PC-3 (cell line): ENCODE data around the gene BLACAT1. TPM values are rescaled to one million over a fixed set of nuclear protein-coding genes. Genes with fewer than 3 reads are reported as not detected.

Experiments used
- ATAC-seq: fragments of 200-7000 bp; cut with Tn5 transposase; 2 replicates; pipeline ENCODE4 v1.9.1; 2020; ENCODE audit warnings: mild to moderate bottlenecking, moderate library complexity
- BruUV-seq: library from RNA; stranded (reverse); fragments of 400-500 nt; replicated peaks from 2 replicates; lab custom pipeline; 2021; lab: Mats Ljungman, UMichigan
- CTCF ChIA-PET: fragments of 300-600 bp; sonication (Branson Sonifier 250); formaldehyde crosslinking; loops from one replicate; lab custom pipeline; 2022; ENCODE audit warnings: antibody characterized with exemption; lab: Charles Lee
- POLR2A ChIA-PET: fragments of 300-600 bp; sonication (Branson Sonifier 250); formaldehyde crosslinking; loops from one replicate; lab custom pipeline; 2022; ENCODE audit warnings: antibody characterized with exemption; ENCODE audit not compliant: unreplicated experiment; lab: Charles Lee
- DNase-seq: peaks from one replicate; pipeline ENCODE4 v3.0.0-alpha.2; 2015
- H2AFZ ChIP-seq: fragments of 300-600 bp; sonication (generic); 2 replicates; pipeline ENCODE4 v1.6.0; 2016; ENCODE audit warnings: antibody characterized with exemption, low read length
- H3F3A ChIP-seq: fragments of 300-600 bp; sonication (generic); one replicate; pipeline ENCODE4 v1.6.0; 2017; ENCODE audit warnings: antibody characterized with exemption, low read length, control low read depth, mild to moderate bottlenecking; ENCODE audit not compliant: unreplicated experiment
- H3K27ac ChIP-seq: fragments of 300-600 bp; sonication (generic); 2 replicates; pipeline ENCODE4 v1.5.1; 2016; ENCODE audit warnings: mild to moderate bottlenecking, low read length
- H3K27me3 ChIP-seq: fragments of 300-600 bp; sonication (generic); 2 replicates; pipeline ENCODE4 v1.6.1; 2016; ENCODE audit warnings: low read length, mixed read lengths
- H3K36me3 ChIP-seq: fragments of 300-600 bp; sonication (generic); 2 replicates; pipeline ENCODE4 v1.6.1; 2016; ENCODE audit warnings: low read depth, mixed run types, low read length, mixed read lengths
- H3K4me1 ChIP-seq: fragments of 300-600 bp; sonication (generic); 2 replicates; pipeline ENCODE4 v1.5.1; 2016; ENCODE audit warnings: low read length; ENCODE audit not compliant: insufficient read depth
- H3K4me2 ChIP-seq: fragments of 300-600 bp; sonication (generic); 2 replicates; pipeline ENCODE4 v1.6.0; 2016; ENCODE audit warnings: low read length
- H3K4me3 ChIP-seq: fragments of 300-600 bp; sonication (generic); 2 replicates; pipeline ENCODE4 v1.5.1; 2016; ENCODE audit warnings: mild to moderate bottlenecking, low read length, mixed read lengths
- H3K79me2 ChIP-seq: fragments of 300-600 bp; sonication (generic); 2 replicates; pipeline ENCODE4 v1.6.1; 2017; ENCODE audit warnings: low read length, mixed read lengths
- H3K9ac ChIP-seq: fragments of 300-600 bp; sonication (generic); 2 replicates; pipeline ENCODE4 v1.6.0; 2016; ENCODE audit warnings: mild to moderate bottlenecking, low read length
- H3K9me2 ChIP-seq: fragments of 300-600 bp; sonication (generic); replicated peaks from 2 replicates; pipeline ENCODE4 v1.6.1; 2016; ENCODE audit warnings: mixed run types, low read length, mixed read lengths
- H3K9me3 ChIP-seq: fragments of 300-600 bp; sonication (generic); 2 replicates; pipeline ENCODE4 v1.6.1; 2016; ENCODE audit warnings: low read length, mixed read lengths
- H4K20me1 ChIP-seq: fragments of 300-600 bp; sonication (generic); 2 replicates; pipeline ENCODE4 v1.6.1; 2016; ENCODE audit warnings: low read length, mixed read lengths
- CTCF ChIP-seq: fragments of 300-600 bp; sonication (generic); conservative IDR thresholded peaks from 2 replicates; pipeline ENCODE4 v1.5.1; 2017; ENCODE audit warnings: antibody characterized with exemption, low read depth, mild to moderate bottlenecking, low read length
- EZH2 ChIP-seq: fragments of 300-600 bp; sonication (generic); IDR thresholded peaks from one replicate; pipeline ENCODE4 v1.6.1; 2017; ENCODE audit warnings: antibody characterized with exemption, mild to moderate bottlenecking, low read length; ENCODE audit not compliant: unreplicated experiment
- EZH2phosphoT487 ChIP-seq: fragments of 300-600 bp; sonication (generic); IDR thresholded peaks from 2 replicates; pipeline ENCODE4 v1.6.1; 2018; ENCODE audit warnings: mild to moderate bottlenecking, antibody characterized with exemption, low read length, borderline replicate concordance
- intact Hi-C: fragments of 100-400 bp; cut with micrococcal nuclease; formaldehyde crosslinking; loops from 2 replicates; pipeline ENCODE4 v1.9.0; 2023
- total RNA-seq: library from RNA; depleted of rRNA; stranded (reverse); fragments of >200 nt; gene quantifications from 2 replicates; pipeline ENCODE4 v1.2.3, GENCODE V29; 2014

The BLACAT1 gene
- total RNA-seq, 1 experiment from 2014 or later = 1.5 TPM

- Histone ChIP-seq H3K9me3 (no peaks in the 10 kb centered on the region), H3F3A (no peaks in the 10 kb centered on the region), H3K79me2 (peaks cover 27% of the 10 kb centered on the region), H3K4me3 (peak overlapping the region; percentile 75), H3K27ac (peak overlapping the region; percentile 88), H3K36me3 (no peaks in the 10 kb centered on the region), H3K9ac (no peak overlapping the region; the same call in 1 of the 2 replicates), H3K9me2 (no peaks in the 10 kb centered on the region), H4K20me1 (no peaks in the 10 kb centered on the region), H3K4me2 (peak overlapping the region; percentile 94), H3K27me3 (peaks cover 5% of the 10 kb centered on the region; the same call in 1 of the 2 replicates), H3K4me1 (peaks cover 42% of the 10 kb centered on the region), H2AFZ (no peak overlapping the region)
- ATAC-seq = no peak
- intact Hi-C loops = no loop called here
- DNase-seq = peak; percentile 54
- POLR2A ChIA-PET = no interaction called here
- CTCF ChIA-PET = no interaction called here
- TF ChIP-seq EZH2phosphoT487 = no peak
- TF ChIP-seq EZH2 = no peak
- no peak for TF ChIP-seq CTCF
- no TSS peak for BruUV-seq
Measured at GRCh38 chr1:205447457-205448341, 8.1 kb downstream of the BLACAT1 start.

- H3K27ac ChIP-seq = no peak overlapping the region
Measured at GRCh38 chr1:205446828-205447227, 9.0 kb downstream of the BLACAT1 start.

More at GRCh38 chr1:205446828-205447227, 9.0 kb downstream of the BLACAT1 start:
- Histone ChIP-seq H3K4me3 (no peak overlapping the region), H3K9ac (no peak overlapping the region), H3K27me3 (no peaks in the 10 kb centered on the region), H3K4me1 (peaks cover 50% of the 10 kb centered on the region), H3K79me2 (peaks cover 27% of the 10 kb centered on the region), H3K36me3 (no peaks in the 10 kb centered on the region), H3F3A (no peaks in the 10 kb centered on the region), H3K9me3 (no peaks in the 10 kb centered on the region), H3K4me2 (no peak overlapping the region), H4K20me1 (no peaks in the 10 kb centered on the region), H3K9me2 (no peaks in the 10 kb centered on the region), H2AFZ (no peak overlapping the region)
- no TSS peak for BruUV-seq
- POLR2A ChIA-PET = no interaction called here
- CTCF ChIA-PET = no interaction called here
- no peak for DNase-seq
- intact Hi-C loops = no loop called here
- ATAC-seq = no peak
- TF ChIP-seq CTCF = no peak
- no peak for TF ChIP-seq EZH2phosphoT487
- TF ChIP-seq EZH2 = no peak
